HG03575 (cell line): ENCODE data around the gene CD101.
"Not testable (repeated sequence)": the region's sequence is repeated elsewhere in the genome, so short reads cannot be mapped to it uniquely, and the experiment has no call there.

Source experiments
- ATAC-seq: cut with Tn5 transposase; IDR thresholded peaks from one replicate; pipeline ENCODE4 v1.9.1; 2021; ENCODE audit not compliant: unreplicated experiment, insufficient number of reproducible peaks, low FRiP score; ENCODE audit errors: extremely low read depth

Gene CD101

GRCh38 chr1:117001254-117001927 is at the start of gene CD101:
Gene CD101, plus strand, starts transcription at chr1:117001760. Its CDS starts 58 bp downstream, at chr1:117001818.
- ATAC-seq = peak; percentile 97

- no peak for ATAC-seq
Observed at GRCh38 chr1:116952738-116953275, 48.8 kb upstream of the CD101 start.

GRCh38 chr1:116954440-116954839 is 47.1 kb upstream of the CD101 start:
- ATAC-seq = no peak

GRCh38 chr1:116956378-116956777 is 45.2 kb upstream of the CD101 start:
- no peak for ATAC-seq

- no peak for ATAC-seq
Observed at GRCh38 chr1:116957646-116958045, 43.9 kb upstream of the CD101 start.

GRCh38 chr1:116958110-116958509 is 43.5 kb upstream of the CD101 start:
- no peak for ATAC-seq

- no peak for ATAC-seq
Observed at GRCh38 chr1:116958977-116959376, 42.6 kb upstream of the CD101 start.

- ATAC-seq = no peak
Observed at GRCh38 chr1:116961606-116962005, 40.0 kb upstream of the CD101 start.

- ATAC-seq = no peak
Observed at GRCh38 chr1:116962987-116963639, 38.4 kb upstream of the CD101 start.

GRCh38 chr1:116966791-116967190 is 34.8 kb upstream of the CD101 start:
- ATAC-seq = no peak

- ATAC-seq = no peak
Observed at GRCh38 chr1:116968724-116969123, 32.8 kb upstream of the CD101 start.

GRCh38 chr1:116971258-116971860 is 30.2 kb upstream of the CD101 start:
- no peak for ATAC-seq

- ATAC-seq = no peak
Observed at GRCh38 chr1:116971965-116972673, 29.4 kb upstream of the CD101 start.

- no peak for ATAC-seq
Observed at GRCh38 chr1:116972674-116973030, 28.9 kb upstream of the CD101 start.

- ATAC-seq = not testable (repeated sequence)
Observed at GRCh38 chr1:116980309-116980708, 21.3 kb upstream of the CD101 start.

- no peak for ATAC-seq
Observed at GRCh38 chr1:116981521-116982037, 20.0 kb upstream of the CD101 start.

GRCh38 chr1:116982319-116983004 is 19.1 kb upstream of the CD101 start:
- no peak for ATAC-seq

- ATAC-seq = no peak
Observed at GRCh38 chr1:116983112-116983511, 18.4 kb upstream of the CD101 start.

- ATAC-seq = no peak
Observed at GRCh38 chr1:116983678-116984077, 17.9 kb upstream of the CD101 start.
